SH-SY5Y (cell line): ENCODE measurements around the gene PARD6G.

ENCODE experiments used
- GATA2 ChIP-seq: IDR thresholded peaks from 2 replicates; pipeline ENCODE4 v1.6.1; 2011; ENCODE audit warnings: mild to moderate bottlenecking, low read depth, low read length
- GATA3 ChIP-seq: IDR thresholded peaks from 2 replicates; pipeline ENCODE4 v1.6.1; 2011; ENCODE audit warnings: low read depth, mild to moderate bottlenecking, low read length, moderate library complexity

GRCh38 chr18:80225685-80226084, 21.6 kb downstream of the PARD6G start:
- TF ChIP-seq GATA3 (no peak), GATA2 (no peak)
